UCSD-AML1 (cell line): Measurements from ENCODE around the gene ANKRD28.
"Not testable (repeated sequence)": the region's sequence is repeated elsewhere in the genome, so short reads cannot be mapped to it uniquely, and the experiment has no call there.

ENCODE experiments used
- DNase-seq: peaks from one replicate; lab custom pipeline; 2025; ENCODE audit not compliant: unreplicated experiment; lab: John Stamatoyannopoulos, UW

ANKRD28 gene

GRCh38 chr3:15778332-15778858, 19.4 kb downstream of the ANKRD28 start:
- no peak for DNase-seq

GRCh38 chr3:15774931-15775560, 22.7 kb downstream of the ANKRD28 start:
- DNase-seq, result not testable (repeated sequence)

- DNase-seq, result no peak
Observed at GRCh38 chr3:15771444-15771843, 26.3 kb downstream of the ANKRD28 start.

GRCh38 chr3:15769256-15769915, 28.4 kb downstream of the ANKRD28 start:
- no peak for DNase-seq

GRCh38 chr3:15768421-15769255, 29.1 kb downstream of the ANKRD28 start:
- DNase-seq, result no peak

- DNase-seq, result no peak
Observed at GRCh38 chr3:15766406-15766805, 31.4 kb downstream of the ANKRD28 start.

GRCh38 chr3:15758295-15758694, 39.5 kb downstream of the ANKRD28 start:
- DNase-seq, result no peak

- no peak for DNase-seq
Observed at GRCh38 chr3:15757824-15758223, 40.0 kb downstream of the ANKRD28 start.

- DNase-seq, result no peak
Observed at GRCh38 chr3:15756505-15756904, 41.3 kb downstream of the ANKRD28 start.

GRCh38 chr3:15755780-15756179, 42.0 kb downstream of the ANKRD28 start:
- DNase-seq, result no peak

- DNase-seq, result no peak
Observed at GRCh38 chr3:15755181-15755580, 42.6 kb downstream of the ANKRD28 start.

- no peak for DNase-seq
Observed at GRCh38 chr3:15754047-15754446, 43.7 kb downstream of the ANKRD28 start.

GRCh38 chr3:15753056-15753710, 44.6 kb downstream of the ANKRD28 start:
- no peak for DNase-seq

- DNase-seq, result no peak
Observed at GRCh38 chr3:15750879-15751278, 46.9 kb downstream of the ANKRD28 start.

- DNase-seq, result no peak
Observed at GRCh38 chr3:15750143-15750542, 47.6 kb downstream of the ANKRD28 start.

- not testable (repeated sequence) for DNase-seq
Observed at GRCh38 chr3:15745896-15746295, 51.9 kb downstream of the ANKRD28 start.

GRCh38 chr3:15744176-15744575, 53.6 kb downstream of the ANKRD28 start:
- no peak for DNase-seq

- no peak for DNase-seq
Observed at GRCh38 chr3:15743587-15744009, 54.2 kb downstream of the ANKRD28 start.

- DNase-seq, result not testable (repeated sequence)
Observed at GRCh38 chr3:15742236-15742635, 55.5 kb downstream of the ANKRD28 start.

- not testable (repeated sequence) for DNase-seq
Observed at GRCh38 chr3:15738616-15739005, 59.2 kb downstream of the ANKRD28 start.

GRCh38 chr3:15731024-15731423, 66.8 kb downstream of the ANKRD28 start:
- DNase-seq, result no peak
